Measurements from ENCODE around the gene ARHGDIA. TPM values are rescaled to one million over a fixed set of nuclear protein-coding genes. Genes with fewer than 3 reads are reported as not detected.
A peak's percentile ranks its signal among the peaks of the same experiment; 100 is the strongest.

The ARHGDIA gene
- total RNA-seq, 4 donors from 2014 or later: 190 to 484 (median 237) TPM

DNA sequence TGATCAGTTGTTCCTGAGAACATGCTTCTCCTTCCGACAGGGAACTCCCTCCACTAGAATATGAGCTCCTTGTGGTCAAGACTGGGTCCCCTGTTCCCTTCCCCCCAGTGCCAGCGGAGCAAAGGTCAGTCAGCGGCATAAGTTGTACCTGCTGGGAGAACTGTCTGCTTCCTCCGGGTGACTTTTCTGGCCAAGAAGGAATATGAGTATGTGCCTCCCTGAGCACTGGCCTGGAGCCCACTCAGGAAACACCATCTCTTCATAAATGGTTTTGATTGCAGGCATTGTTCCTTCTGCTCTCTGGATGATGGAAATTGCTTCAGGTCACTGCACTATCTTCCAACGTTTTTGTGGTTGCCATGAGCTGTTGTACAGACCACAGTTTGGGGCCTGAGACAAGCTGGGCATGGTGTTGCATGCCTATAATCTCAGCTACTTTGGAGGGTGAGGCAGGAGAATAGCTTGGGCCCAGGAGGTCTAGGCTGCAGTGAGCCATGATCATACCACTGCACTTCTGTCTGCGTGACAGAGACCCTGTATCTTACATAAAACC, 7.9 kb downstream of the ARHGDIA start:
- 73 to 78% methylated on average over 6 of the region's 6 CpGs for WGBS, 2 donors
- TF ChIP-seq POLR2A (IDR thresholded peaks at IDR 0.05) (no peak), EP300 (IDR thresholded peaks at IDR 0.05) (no peak)
- TF ChIP-seq, protein P1, sequence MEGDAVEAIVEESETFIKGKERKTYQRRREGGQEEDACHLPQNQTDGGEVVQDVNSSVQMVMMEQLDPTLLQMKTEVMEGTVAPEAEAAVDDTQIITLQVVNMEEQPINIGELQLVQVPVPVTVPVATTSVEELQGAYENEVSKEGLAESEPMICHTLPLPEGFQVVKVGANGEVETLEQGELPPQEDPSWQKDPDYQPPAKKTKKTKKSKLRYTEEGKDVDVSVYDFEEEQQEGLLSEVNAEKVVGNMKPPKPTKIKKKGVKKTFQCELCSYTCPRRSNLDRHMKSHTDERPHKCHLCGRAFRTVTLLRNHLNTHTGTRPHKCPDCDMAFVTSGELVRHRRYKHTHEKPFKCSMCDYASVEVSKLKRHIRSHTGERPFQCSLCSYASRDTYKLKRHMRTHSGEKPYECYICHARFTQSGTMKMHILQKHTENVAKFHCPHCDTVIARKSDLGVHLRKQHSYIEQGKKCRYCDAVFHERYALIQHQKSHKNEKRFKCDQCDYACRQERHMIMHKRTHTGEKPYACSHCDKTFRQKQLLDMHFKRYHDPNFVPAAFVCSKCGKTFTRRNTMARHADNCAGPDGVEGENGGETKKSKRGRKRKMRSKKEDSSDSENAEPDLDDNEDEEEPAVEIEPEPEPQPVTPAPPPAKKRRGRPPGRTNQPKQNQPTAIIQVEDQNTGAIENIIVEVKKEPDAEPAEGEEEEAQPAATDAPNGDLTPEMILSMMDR (IDR thresholded peaks at IDR 0.05): no peak
- peak overlapping the region in 2 of 4 donors; percentile 2 to 12 for H3K27ac ChIP-seq

DNA sequence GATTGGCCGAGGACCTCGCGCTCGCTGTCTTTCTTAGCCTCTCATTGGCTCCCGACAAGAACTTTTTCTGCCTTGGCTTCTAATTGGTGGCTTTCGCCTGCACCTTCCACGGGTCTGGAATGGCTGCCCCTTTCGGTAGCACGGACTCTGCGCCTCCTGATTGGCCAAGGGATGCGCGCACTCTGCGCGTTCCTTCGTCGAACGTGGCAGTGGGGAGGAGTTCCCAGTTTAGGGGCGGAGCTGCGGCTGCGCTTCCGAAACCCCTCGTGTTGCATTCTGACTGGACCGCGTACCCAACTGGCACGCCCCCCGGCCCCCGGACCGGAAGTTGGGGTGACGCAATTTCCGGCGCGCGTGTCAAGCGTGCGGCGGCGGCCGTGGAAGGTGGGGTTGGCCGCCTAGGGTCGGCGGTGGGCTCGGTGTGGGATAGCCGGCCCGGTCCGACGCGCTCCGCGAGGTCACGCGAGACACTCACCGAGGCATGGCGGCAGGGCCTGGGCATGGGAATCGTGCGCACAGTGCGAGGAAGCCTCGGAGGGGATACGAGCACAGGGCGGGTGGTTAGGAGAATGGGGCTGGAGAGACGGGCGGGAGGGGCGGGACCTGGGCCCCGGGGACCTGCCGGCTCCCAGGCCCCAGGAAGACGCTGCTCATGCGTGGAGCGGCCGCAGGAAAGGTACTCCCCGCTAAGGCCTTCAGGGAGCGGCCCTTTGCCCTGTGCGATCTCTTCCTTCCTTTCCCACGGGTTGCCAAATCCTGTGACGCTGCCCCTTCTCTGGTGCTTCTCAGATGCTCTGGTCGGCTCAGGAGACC, 10.2 kb downstream of the ARHGDIA start:
- Histone ChIP-seq H3K9me3 (no peaks in the 10 kb centered on the region), H3K4me3 (peak overlapping the region; percentile 73 to 100 (median 88)), H3K27me3 (no peaks in the 10 kb centered on the region), H3K4me1 (peaks cover 0 to 70% (median 34%) of the 10 kb centered on the region in 4 donors), H3K27ac (peak overlapping the region; percentile 74 to 98 (median 98)), H3K36me3 (peaks cover 0 to 60% (median 0%) of the 10 kb centered on the region in 3 donors)
- WGBS, 2 donors: 0 to 2% methylated on average over 48 to 56 of the region's 74 CpGs
- DNase-seq (ENCODE audit: low spot score in 2 of 2): peak; percentile 97
- TF ChIP-seq, protein P1 (IDR thresholded peaks at IDR 0.05): peak in 3 of 5 experiments; percentile 10 to 96 (median 95)
- TF ChIP-seq POLR2A (IDR thresholded peaks at IDR 0.05) (peak; percentile 96 to 99), EP300 (IDR thresholded peaks at IDR 0.05) (peak; percentile 90 to 100)

More for the DNA sequence above, 7.9 kb downstream of the ARHGDIA start:
- Histone ChIP-seq H3K9me3 (no peaks in the 10 kb centered on the region), H3K36me3 (peaks cover 0 to 61% (median 3%) of the 10 kb centered on the region in 3 donors), H3K4me1 (peaks cover 0 to 71% (median 36%) of the 10 kb centered on the region in 4 donors), H3K27me3 (no peaks in the 10 kb centered on the region), H3K4me3 (no peak overlapping the region)
- no peak for DNase-seq (ENCODE audit: low spot score in 2 of 2)

DNA sequence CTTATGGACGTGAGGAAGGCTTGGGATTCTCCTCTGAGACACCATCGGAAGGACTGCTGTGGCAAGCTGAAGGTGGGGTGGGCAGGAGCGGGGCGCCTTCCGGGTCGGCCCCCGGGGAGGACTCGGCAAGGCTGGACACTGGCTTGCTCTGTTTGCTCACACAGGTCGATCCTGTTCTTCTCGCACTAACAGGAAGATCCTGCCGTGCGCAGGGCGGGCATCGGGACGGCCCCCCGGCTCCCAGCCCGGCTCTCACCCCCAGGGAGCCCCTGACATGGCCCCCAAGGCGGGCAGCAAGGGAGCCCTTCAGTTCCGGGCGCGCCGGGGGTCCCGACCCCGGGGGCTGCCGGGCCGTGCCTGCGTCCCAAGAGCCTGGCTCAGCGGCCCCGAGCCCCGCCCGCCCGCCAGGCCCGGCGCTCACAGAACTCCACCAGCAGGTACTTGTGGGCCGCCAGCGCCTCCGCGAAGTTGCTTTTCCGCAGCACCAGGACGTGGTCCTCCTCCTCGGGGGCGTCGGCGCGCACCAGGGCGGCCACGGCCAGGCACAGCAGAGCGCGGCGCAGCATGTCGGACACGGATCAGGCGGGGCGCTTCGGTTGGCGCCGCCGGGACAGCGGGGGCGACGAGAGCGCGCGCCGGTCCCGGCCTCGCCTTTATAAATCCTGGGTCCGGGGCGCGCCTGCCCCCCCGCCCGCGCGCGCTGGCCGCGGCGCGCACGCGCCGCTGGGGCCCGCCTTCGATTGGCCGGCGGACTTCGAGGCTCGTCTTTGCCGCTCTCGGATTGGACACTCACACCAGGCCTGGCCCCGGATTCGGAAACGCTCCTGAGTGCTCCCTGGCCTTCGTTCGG, 11.0 kb downstream of the ARHGDIA start, which contains the start of gene P4HB:
P4HB (minus strand) TSS at position 630 of the 850 bp plus-strand sequence; CDS start at position 566, 64 bp downstream.
- H3K36me3 ChIP-seq: peaks cover 0 to 60% (median 3%) of the 10 kb centered on the region in 3 donors
- H3K27ac ChIP-seq: peak within 1 kb of the TSS; percentile 74 to 98 (median 98)
- H3K4me3 ChIP-seq: peak within 1 kb of the TSS; percentile 87 to 100 (median 94)
- H3K9me3 ChIP-seq: no peaks in the 10 kb centered on the region
- no peaks in the 10 kb centered on the region for H3K27me3 ChIP-seq
- H3K4me1 ChIP-seq: peaks cover 0 to 71% (median 34%) of the 10 kb centered on the region in 4 donors
- TF ChIP-seq POLR2A (IDR thresholded peaks at IDR 0.05): peak; percentile 55 to 59
- TF ChIP-seq, protein P1 (IDR thresholded peaks at IDR 0.05): no peak
- TF ChIP-seq EP300 (IDR thresholded peaks at IDR 0.05): no peak
- no peak for DNase-seq (ENCODE audit: low spot score in 2 of 2)
- WGBS, 2 donors: 0 to 2% methylated on average over 9 to 76 of the region's 95 CpGs

DNA sequence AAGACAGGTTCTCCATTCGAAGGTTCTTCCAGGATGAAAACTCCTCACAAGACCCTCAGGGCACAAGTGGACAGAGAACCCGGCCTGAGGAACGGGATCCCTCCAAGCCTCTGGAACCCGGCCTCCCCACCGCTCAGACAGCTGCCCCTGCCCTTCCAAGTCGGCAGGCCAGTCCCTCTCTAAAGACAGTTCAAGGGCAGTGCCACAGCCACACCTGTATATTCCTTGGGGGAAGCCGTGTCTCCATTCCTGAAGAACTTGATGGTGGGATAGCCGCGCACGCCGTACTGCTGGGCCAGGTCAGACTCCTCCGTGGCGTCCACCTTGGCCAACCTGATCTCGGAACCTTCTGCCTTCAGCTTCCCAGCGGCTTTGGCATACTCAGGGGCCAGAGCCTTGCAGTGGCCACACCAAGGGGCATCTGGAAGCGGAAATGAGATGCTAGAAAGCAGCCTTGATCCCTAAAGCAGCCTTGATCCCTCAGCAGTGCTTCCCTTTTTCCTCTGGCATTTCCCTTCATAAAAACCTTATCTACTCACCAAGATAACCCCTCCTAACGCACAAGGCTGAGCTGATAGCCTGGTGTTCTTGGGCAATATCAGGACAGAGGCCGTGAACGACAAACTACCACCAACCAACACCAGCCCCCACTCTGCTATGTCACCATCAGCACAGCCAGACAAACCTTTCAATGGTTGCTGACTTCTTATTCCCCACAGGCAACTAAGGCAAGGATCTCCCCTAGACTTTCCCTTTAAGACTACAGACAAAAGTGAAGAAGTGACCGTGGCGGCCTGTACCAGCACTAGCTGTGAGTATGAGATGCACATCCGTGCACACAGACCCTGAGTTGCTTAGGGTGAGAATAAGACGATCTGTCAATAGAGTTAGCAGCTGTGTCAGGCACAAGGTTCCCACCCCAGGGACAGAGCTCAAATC, 11.9 kb downstream of the ARHGDIA start:
- Histone ChIP-seq H3K36me3 (peaks cover 0 to 62% (median 10%) of the 10 kb centered on the region in 3 donors), H3K9me3 (no peaks in the 10 kb centered on the region), H3K27me3 (no peaks in the 10 kb centered on the region), H3K27ac (peak overlapping the region; percentile 73 to 96 (median 93)), H3K4me1 (peaks cover 0 to 75% (median 34%) of the 10 kb centered on the region in 4 donors), H3K4me3 (peak overlapping the region; percentile 68 to 100 (median 93))
- DNase-seq (ENCODE audit: low spot score in 2 of 2): no peak
- TF ChIP-seq EP300 (IDR thresholded peaks at IDR 0.05) (no peak), POLR2A (IDR thresholded peaks at IDR 0.05) (no peak)
- WGBS, 2 donors: 48 to 54% methylated on average over 23 of the region's 23 CpGs
